ENCODE results near the gene ZNF280D. TPM values are rescaled to one million over a fixed set of nuclear protein-coding genes. Genes with fewer than 3 reads are reported as not detected.

The ZNF280D gene
- total and polyA plus RNA-seq, 2 of the 13 experiments (the other 11 are each of a cell fraction or from before 2014, with no cell fraction given): 7.1 to 11.9 TPM

DNA sequence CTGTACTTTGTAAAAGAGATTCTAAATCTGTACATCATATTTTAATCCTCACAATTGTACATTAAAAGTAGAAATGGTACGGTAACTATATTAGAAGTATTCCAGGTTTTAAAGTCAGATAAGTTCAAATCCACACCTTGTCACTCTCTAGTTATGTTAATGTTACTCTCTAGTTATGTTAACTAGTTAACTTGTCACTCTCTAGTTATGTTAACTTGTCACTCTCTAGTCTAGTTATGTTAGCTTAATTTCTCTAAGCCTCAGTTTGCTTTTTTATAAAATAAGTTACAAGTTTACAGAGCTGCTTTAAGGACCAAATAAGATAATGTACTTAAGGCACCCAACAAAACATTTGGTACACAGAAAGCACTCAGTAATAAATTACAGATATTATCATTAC, 42.6 kb downstream of the ZNF280D start:
- Histone ChIP-seq H3K4me3 (replicated peaks in 1 of 3; ENCODE audit: insufficient read depth in 1 of 3, low read depth in 2 of 3, low read length in 3 of 3) (no peak overlapping the region), H3K27me3 (ENCODE audit: control insufficient read depth in 1 of 2, insufficient read depth in 2 of 2, low read length in 2 of 2) (no peaks in the 10 kb centered on the region), H3K4me2 (ENCODE audit: low read depth, low read length) (no peak overlapping the region), H3K36me3 (replicated peaks in 1 of 2; ENCODE audit: control insufficient read depth in 1 of 2, insufficient read depth in 2 of 2, low read length in 2 of 2) (no peaks in the 10 kb centered on the region), H2AFZ (ENCODE audit: low read length) (no peak overlapping the region), H3K27ac (ENCODE audit: extremely low read length, insufficient read depth, low read length) (no peak overlapping the region), H3K9me3 (ENCODE audit: low read length) (no peaks in the 10 kb centered on the region), H3K4me1 (ENCODE audit: insufficient read depth, low read length) (no peaks in the 10 kb centered on the region), H3K9ac (ENCODE audit: insufficient read depth, low read depth, low read length) (no peak overlapping the region), H3K79me2 (ENCODE audit: insufficient read depth, low read length) (no peaks in the 10 kb centered on the region), H4K20me1 (ENCODE audit: insufficient read depth, low read length) (no peaks in the 10 kb centered on the region)
- no peak for TF ChIP-seq ZNF782 (CRISPR knock-in tag; IDR thresholded peaks at IDR 0.05; ENCODE audit: borderline replicate concordance)
- TF ChIP-seq, protein P1, sequence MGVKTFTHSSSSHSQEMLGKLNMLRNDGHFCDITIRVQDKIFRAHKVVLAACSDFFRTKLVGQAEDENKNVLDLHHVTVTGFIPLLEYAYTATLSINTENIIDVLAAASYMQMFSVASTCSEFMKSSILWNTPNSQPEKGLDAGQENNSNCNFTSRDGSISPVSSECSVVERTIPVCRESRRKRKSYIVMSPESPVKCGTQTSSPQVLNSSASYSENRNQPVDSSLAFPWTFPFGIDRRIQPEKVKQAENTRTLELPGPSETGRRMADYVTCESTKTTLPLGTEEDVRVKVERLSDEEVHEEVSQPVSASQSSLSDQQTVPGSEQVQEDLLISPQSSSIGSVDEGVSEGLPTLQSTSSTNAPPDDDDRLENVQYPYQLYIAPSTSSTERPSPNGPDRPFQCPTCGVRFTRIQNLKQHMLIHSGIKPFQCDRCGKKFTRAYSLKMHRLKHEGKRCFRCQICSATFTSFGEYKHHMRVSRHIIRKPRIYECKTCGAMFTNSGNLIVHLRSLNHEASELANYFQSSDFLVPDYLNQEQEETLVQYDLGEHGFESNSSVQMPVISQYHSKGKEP (CRISPR knock-in tag; IDR thresholded peaks at IDR 0.05): no peak
- TF ChIP-seq, protein P2, sequence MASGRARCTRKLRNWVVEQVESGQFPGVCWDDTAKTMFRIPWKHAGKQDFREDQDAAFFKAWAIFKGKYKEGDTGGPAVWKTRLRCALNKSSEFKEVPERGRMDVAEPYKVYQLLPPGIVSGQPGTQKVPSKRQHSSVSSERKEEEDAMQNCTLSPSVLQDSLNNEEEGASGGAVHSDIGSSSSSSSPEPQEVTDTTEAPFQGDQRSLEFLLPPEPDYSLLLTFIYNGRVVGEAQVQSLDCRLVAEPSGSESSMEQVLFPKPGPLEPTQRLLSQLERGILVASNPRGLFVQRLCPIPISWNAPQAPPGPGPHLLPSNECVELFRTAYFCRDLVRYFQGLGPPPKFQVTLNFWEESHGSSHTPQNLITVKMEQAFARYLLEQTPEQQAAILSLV (CRISPR knock-in tag; IDR thresholded peaks at IDR 0.05; ENCODE audit: borderline replicate concordance): no peak
- TF ChIP-seq, protein P3, sequence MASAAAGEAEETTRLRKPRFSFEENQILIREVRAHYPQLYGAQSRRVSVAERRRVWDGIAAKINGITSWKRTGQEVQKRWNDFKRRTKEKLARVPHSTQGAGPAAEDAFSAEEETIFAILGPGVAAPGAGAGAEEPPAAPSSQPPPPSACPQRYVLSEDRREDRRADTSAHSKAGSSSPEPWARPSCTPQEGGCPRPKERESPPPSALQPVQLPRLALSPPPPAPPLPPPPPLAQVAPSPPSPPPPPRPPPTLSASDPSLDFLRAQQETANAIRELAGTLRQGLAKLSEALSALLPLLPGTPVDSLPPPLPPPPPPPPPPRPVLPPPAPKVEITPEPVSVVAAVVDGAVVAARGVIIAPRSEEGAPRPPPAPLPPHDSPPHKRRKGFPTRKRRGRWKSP (CRISPR knock-in tag; IDR thresholded peaks at IDR 0.05): no peak
- no TSS peak for BruUV-seq (replicated peaks)
- CTCF ChIA-PET (ENCODE audit: low intra/inter-chr PET ratio, low total read pairs): no interaction called here
- intact Hi-C loops (cut with micrococcal nuclease; ENCODE audit: unreplicated experiment): no loop called here
- ATAC-seq (no peak), DNase-seq (ENCODE audit: low spot score) (no peak), FAIRE-seq (no peak)
- POLR2A ChIA-PET: no interaction called here
- 89% methylated on average over 1 of the region's 1 CpG for WGBS (ENCODE audit: low lambda C conversion rate)
- in situ Hi-C loops (cut with HindIII; ENCODE audit: extremely low pct_ligation_motif_present, low pct_unique_long_range_greater_than_20kb): no loop called here
